K562 (cell line): ENCODE measurements around the gene MFN1. TPM values are rescaled to one million over a fixed set of nuclear protein-coding genes. Genes with fewer than 3 reads are reported as not detected.

Experiments used
- ESRRB ChIP-seq: fragments of 250-450 bp; sonication (Bioruptor Pico); IDR thresholded peaks from 2 replicates; pipeline ENCODE4 v1.5.0; 2020; ENCODE audit warnings: mild to moderate bottlenecking, moderate library complexity, borderline replicate concordance
- GATA2 ChIP-seq: sonication (generic); formaldehyde crosslinking; IDR thresholded peaks from 2 replicates; pipeline ENCODE4 v1.4.0; 2020; ENCODE audit warnings: mild to moderate bottlenecking, missing genetic modification reagents
- HOXB6 ChIP-seq: fragments of 250-450 bp; sonication (Bioruptor Pico); IDR thresholded peaks from 2 replicates; pipeline ENCODE4 v1.5.1; 2022; ENCODE audit warnings: mild to moderate bottlenecking, borderline replicate concordance
- KHSRP ChIP-seq: fragments of 450-650 bp; IDR thresholded peaks from 2 replicates; pipeline ENCODE4 v1.6.1; 2017
- LARP7 ChIP-seq: fragments of 450-650 bp; IDR thresholded peaks from 2 replicates; pipeline ENCODE4 v1.6.1; 2016
- MAX ChIP-seq: sonication (generic); formaldehyde crosslinking; IDR thresholded peaks from 2 replicates; pipeline ENCODE4 v1.9.0; 2022; ENCODE audit warnings: mild to moderate bottlenecking, missing genetic modification reagents
- MTA2 ChIP-seq: fragments of 450-650 bp; IDR thresholded peaks from 2 replicates; pipeline ENCODE4 v1.6.1; 2016; ENCODE audit warnings: low read depth
- NONO ChIP-seq, 2 experiments: fragments of 200-400 bp in 1 of 2; fragments of 450-650 bp in 1 of 2; formaldehyde crosslinking in 1 of 2; IDR thresholded peaks; 2 replicates each; pipeline ENCODE4 v1.6.1; 2017; ENCODE audit warnings: low read depth in 2 of 2, mild to moderate bottlenecking in 2 of 2, moderate library complexity in 2 of 2, low read length in 1 of 2
- NR0B1 ChIP-seq: fragments of 450-650 bp; IDR thresholded peaks from one replicate; pipeline ENCODE4 v1.6.1; 2018; ENCODE audit warnings: mild to moderate bottlenecking, moderate library complexity; ENCODE audit not compliant: partially characterized antibody
- NR1H2 ChIP-seq: sonication (generic); formaldehyde crosslinking; IDR thresholded peaks from 2 replicates; pipeline ENCODE4 v1.4.0; 2020; ENCODE audit warnings: mild to moderate bottlenecking, missing genetic modification reagents
- NR4A1 ChIP-seq, 2 experiments: fragments of 250-450 bp in 1 of 2; fragments of 450-650 bp in 1 of 2; sonication (Bioruptor Pico) in 1 of 2; IDR thresholded peaks; 2 replicates each; pipeline versions ENCODE4 v1.4.0 to v1.6.1; 2016 to 2020; ENCODE audit warnings: mild to moderate bottlenecking in 2 of 2, missing compliant biosample characterization in 1 of 2, missing genetic modification characterization in 1 of 2, moderate library complexity in 1 of 2
- NUFIP1 ChIP-seq: fragments of 450-650 bp; IDR thresholded peaks from 2 replicates; pipeline ENCODE4 v1.6.1; 2018; ENCODE audit not compliant: partially characterized antibody
- POLR2G ChIP-seq: fragments of 200-400 bp; formaldehyde crosslinking; IDR thresholded peaks from 2 replicates; pipeline ENCODE4 v1.6.1; 2017; ENCODE audit warnings: low read depth, mild to moderate bottlenecking, antibody characterized with exemption, low read length, moderate library complexity
- PRMT5 ChIP-seq: sonication (generic); formaldehyde crosslinking; IDR thresholded peaks from 2 replicates; pipeline ENCODE4 v1.5.0; 2020; ENCODE audit warnings: missing genetic modification reagents
- SMAD2 ChIP-seq: fragments of 150-350 bp; IDR thresholded peaks from 2 replicates; pipeline ENCODE4 v1.6.1; 2014; ENCODE audit warnings: low read depth, mild to moderate bottlenecking, low read length
- TAF7 ChIP-seq: fragments of 450-650 bp; IDR thresholded peaks from 2 replicates; pipeline ENCODE4 v1.6.1; 2016; ENCODE audit warnings: missing genetic modification characterization, missing compliant biosample characterization
- ZNF511 ChIP-seq: sonication (generic); formaldehyde crosslinking; IDR thresholded peaks from 2 replicates; pipeline ENCODE4 v1.8.0; 2022; ENCODE audit warnings: mild to moderate bottlenecking, missing genetic modification reagents
- ZNF740 ChIP-seq, 3 experiments: fragments of 200-800 bp in 1 of 3; sonication (Bioruptor generic) in 1 of 3; sonication (generic) in 1 of 3; formaldehyde crosslinking in 1 of 3; IDR thresholded peaks; 2 replicates each; pipeline versions ENCODE4 v1.6.1 to v1.8.0; 2016 to 2022; ENCODE audit warnings: mild to moderate bottlenecking in 2 of 3, missing compliant biosample characterization in 2 of 3, missing genetic modification characterization in 2 of 3, missing genetic modification reagents in 1 of 3
- polyA plus RNA-seq, 8 experiments: library from polyadenylated mRNA; depleted of rRNA in 4 of 8; stranded (reverse) in 5 of 8; unstranded in 3 of 8; fragments of >200 nt; fragmentation: Nextera tagmentation in 2 of 8; fragmentation: Illumina TruSeq in 1 of 8; extraction: Ambion mirVana in 2 of 8; extraction: Trizol in 1 of 8; gene quantifications; 2 replicates each; pipeline versions ENCODE4 v1.2.1 to v1.2.3, GENCODE V29; 2011 to 2014; ENCODE audit warnings: inconsistent platforms in 1 of 8, missing spikeins in 1 of 8
- total RNA-seq, 7 experiments: library from RNA; depleted of rRNA in 6 of 7; stranded (reverse); fragments of >200 nt in 6 of 7; fragmentation: Illumina TruSeq in 2 of 7; extraction: Trizol in 2 of 7; gene quantifications; 2 replicates each; pipeline versions ENCODE4 v1.2.1 to v1.2.3, GENCODE V29; 2011 to 2021; ENCODE audit warnings: low replicate concordance in 1 of 7

The MFN1 gene
- total and polyA plus RNA-seq, 9 of the 15 experiments (the other 6 are each of a cell fraction or from before 2014, with no cell fraction given): 10.5 to 42.7 (median 22.6) TPM

- TF ChIP-seq LARP7: no peak
- no peak for TF ChIP-seq NR0B1
- TF ChIP-seq SMAD2: no peak
- no peak for TF ChIP-seq NONO (IDR thresholded peaks at IDR 0.05; ENCODE audit: low read depth in 2 of 2, low read length in 1 of 2)
- TF ChIP-seq TAF7 (tag): no peak
- peak; percentile 77; the same call in 1 of the 2 replicates for TF ChIP-seq ZNF511
- no peak for TF ChIP-seq NR4A1 (CRISPR knock-in tag; IDR thresholded peaks at IDR 0.05)
- no peak for TF ChIP-seq NR4A1 (tag; IDR thresholded peaks at IDR 0.05)
- TF ChIP-seq MTA2: no peak
- TF ChIP-seq MAX: peak; percentile 70
- no peak for TF ChIP-seq HOXB6
- TF ChIP-seq ZNF740 (CRISPR knock-in tag; IDR thresholded peaks at IDR 0.05): no peak
- peak in 1 of 2 experiments; percentile 3; a peak in 1 of 4 replicates for TF ChIP-seq ZNF740 (tag; IDR thresholded peaks at IDR 0.05)
- no peak for TF ChIP-seq NR1H2 (CRISPR knock-in tag)
- no peak for TF ChIP-seq ESRRB
- no peak for TF ChIP-seq NUFIP1
- TF ChIP-seq POLR2G: peak; percentile 94
- no peak for TF ChIP-seq GATA2 (CRISPR knock-in tag)
- no peak for TF ChIP-seq KHSRP
- TF ChIP-seq PRMT5 (CRISPR knock-in tag): no peak; the same call in 1 of the 2 replicates
Measured at GRCh38 chr3:179347345-179348194, at the start of gene MFN1 (continued).
